Activated naive CD4-positive, alpha-beta T cell treated with anti-CD3 and anti-CD28 coated beads, Interleukin-2, amount 10 ng/mL, durations not matched to agents 7 days and 5 days (primary cell): ENCODE results near the gene ATP1A1.

ENCODE experiments used
- CTCF ChIA-PET: fragments of 350-600 bp; sonication (Branson Sonifier 250); formaldehyde crosslinking; loops from one replicate; lab custom pipeline; 2021; ENCODE audit warnings: antibody characterized with exemption; lab: Charles Lee
- DNase-seq: peaks from one replicate; pipeline ENCODE4 v3.0.0-alpha.2; 2020
- H3K27ac Mint-ChIP-seq: one replicate; pipeline ENCODE4 v1.8.0; 2021; ENCODE audit warnings: mild to moderate bottlenecking, moderate library complexity, mixed read lengths
- H3K27me3 Mint-ChIP-seq: one replicate; pipeline ENCODE4 v1.8.0; 2021; ENCODE audit warnings: mild to moderate bottlenecking, mixed read lengths
- H3K36me3 Mint-ChIP-seq: one replicate; pipeline ENCODE4 v1.8.0; 2021; ENCODE audit warnings: mixed read lengths
- H3K4me1 Mint-ChIP-seq: one replicate; pipeline ENCODE4 v1.8.0; 2021; ENCODE audit warnings: mixed read lengths
- H3K4me3 Mint-ChIP-seq: one replicate; pipeline ENCODE4 v1.8.0; 2021; ENCODE audit warnings: mild to moderate bottlenecking, moderate library complexity, mixed read lengths
- H3K9me3 Mint-ChIP-seq: one replicate; pipeline ENCODE4 v1.8.0; 2021; ENCODE audit warnings: mixed read lengths

ATP1A1 gene

DNA sequence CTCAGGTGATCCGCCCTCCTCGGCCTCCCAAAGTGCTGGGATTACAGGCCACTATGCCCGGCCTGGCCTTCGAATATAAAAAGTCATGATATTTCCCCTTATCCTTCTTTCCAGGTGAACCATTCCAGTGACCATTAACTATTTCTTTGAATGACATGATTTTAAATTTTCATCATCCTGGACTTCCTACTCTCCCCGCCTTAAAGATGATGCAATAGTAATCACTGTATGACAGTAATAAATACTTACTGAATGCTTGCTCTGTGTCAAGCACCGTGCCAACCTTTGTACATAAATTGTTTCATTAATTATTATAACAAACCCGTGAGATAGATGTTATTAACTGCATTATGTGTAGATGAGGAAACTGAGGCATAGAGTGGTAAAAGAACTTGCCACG lies 19.9 kb upstream of the ATP1A1 start:
- H3K27me3 Mint-ChIP-seq, result peaks cover 4% of the 10 kb centered on the region
- H3K4me1 Mint-ChIP-seq, result peaks cover 26% of the 10 kb centered on the region
- CTCF ChIA-PET, result interaction anchor here (1.4 kb wide), 1 partner anchor 9 kb away, joined by 3 read pairs; no protein-coding TSS in a partner anchor
- no peak overlapping the region for H3K4me3 Mint-ChIP-seq
- no peak for DNase-seq
- H3K36me3 Mint-ChIP-seq, result peaks cover 12% of the 10 kb centered on the region
- H3K9me3 Mint-ChIP-seq, result peaks cover 6% of the 10 kb centered on the region
- no peak overlapping the region for H3K27ac Mint-ChIP-seq

DNA sequence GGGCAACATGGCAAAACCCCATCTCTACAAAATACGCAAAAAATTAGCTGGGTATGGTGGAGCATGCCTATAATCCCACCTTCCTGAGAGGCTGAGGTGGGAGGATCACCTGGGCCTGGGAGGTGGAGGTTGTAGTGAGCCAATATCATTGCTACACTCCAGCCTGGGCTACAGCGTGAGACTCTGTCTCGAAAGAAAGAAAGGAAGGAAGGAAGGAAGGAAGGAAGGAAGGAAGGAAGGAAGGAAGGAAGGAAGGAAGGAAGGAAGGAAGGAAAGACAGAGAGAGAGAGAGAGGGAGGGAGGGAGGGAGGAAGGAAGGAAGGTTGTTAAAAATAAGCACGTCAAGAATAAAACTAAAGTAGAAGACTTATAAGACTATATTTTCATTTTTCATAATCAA lies 17.0 kb upstream of the ATP1A1 start:
- no peak for DNase-seq
- peaks cover 3% of the 10 kb centered on the region for H3K36me3 Mint-ChIP-seq
- CTCF ChIA-PET, result no interaction called here
- no peak overlapping the region for H3K4me3 Mint-ChIP-seq
- H3K27ac Mint-ChIP-seq, result no peak overlapping the region
- peaks cover 31% of the 10 kb centered on the region for H3K4me1 Mint-ChIP-seq
- H3K9me3 Mint-ChIP-seq, result no peaks in the 10 kb centered on the region
- no peaks in the 10 kb centered on the region for H3K27me3 Mint-ChIP-seq

DNA sequence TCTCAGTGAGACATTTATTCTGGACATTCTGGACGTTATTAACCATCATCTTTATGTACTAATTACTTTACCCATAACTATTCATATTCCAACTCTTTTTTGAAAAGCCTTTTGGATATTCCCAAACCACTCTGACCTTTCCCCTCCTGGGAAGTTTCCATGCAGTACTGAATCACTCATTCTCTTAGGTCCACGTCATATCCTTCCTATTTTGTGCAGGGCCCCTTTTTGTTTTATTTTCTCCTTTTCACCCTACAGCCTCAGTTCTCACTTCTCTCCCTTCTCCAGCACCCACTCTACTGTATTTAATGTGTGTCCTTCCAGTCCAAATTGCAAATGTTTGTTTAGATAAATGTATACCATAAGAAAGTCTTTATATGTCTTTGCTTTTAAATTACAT lies 16.4 kb upstream of the ATP1A1 start:
- Mint-ChIP-seq H3K36me3 (peaks cover 3% of the 10 kb centered on the region), H3K9me3 (no peaks in the 10 kb centered on the region), H3K27me3 (no peaks in the 10 kb centered on the region), H3K4me1 (peaks cover 31% of the 10 kb centered on the region), H3K27ac (no peak overlapping the region), H3K4me3 (no peak overlapping the region)
- no peak for DNase-seq
- CTCF ChIA-PET, result no interaction called here

DNA sequence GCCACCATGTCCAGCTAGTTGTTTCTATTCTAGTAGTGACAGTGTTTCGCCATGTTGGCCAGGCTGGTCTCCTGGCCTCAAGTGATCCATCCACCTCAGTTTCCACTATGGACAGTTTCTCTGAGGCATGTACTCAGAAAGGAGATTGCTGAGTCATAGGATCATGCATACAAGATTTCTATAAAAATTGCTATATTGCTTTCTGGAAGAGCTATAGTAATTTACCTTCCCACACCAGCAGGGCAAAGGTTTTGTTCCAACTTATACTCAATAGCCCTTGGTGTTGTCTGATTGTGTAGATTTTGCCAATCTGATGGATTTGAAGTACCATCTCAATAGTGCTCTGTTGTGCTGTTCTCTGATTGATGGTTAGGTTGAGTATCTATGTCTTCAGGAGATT lies 15.6 kb upstream of the ATP1A1 start:
- no peak for DNase-seq
- CTCF ChIA-PET, result interaction anchor here (0.9 to 1.4 kb wide), 3 partner anchors 9 to 142 kb away, joined by 3 to 4 read pairs (median 3); no protein-coding TSS in a partner anchor
- Mint-ChIP-seq H3K27me3 (no peaks in the 10 kb centered on the region), H3K9me3 (no peaks in the 10 kb centered on the region), H3K36me3 (no peaks in the 10 kb centered on the region), H3K4me3 (no peak overlapping the region), H3K27ac (no peak overlapping the region), H3K4me1 (peaks cover 24% of the 10 kb centered on the region)

DNA sequence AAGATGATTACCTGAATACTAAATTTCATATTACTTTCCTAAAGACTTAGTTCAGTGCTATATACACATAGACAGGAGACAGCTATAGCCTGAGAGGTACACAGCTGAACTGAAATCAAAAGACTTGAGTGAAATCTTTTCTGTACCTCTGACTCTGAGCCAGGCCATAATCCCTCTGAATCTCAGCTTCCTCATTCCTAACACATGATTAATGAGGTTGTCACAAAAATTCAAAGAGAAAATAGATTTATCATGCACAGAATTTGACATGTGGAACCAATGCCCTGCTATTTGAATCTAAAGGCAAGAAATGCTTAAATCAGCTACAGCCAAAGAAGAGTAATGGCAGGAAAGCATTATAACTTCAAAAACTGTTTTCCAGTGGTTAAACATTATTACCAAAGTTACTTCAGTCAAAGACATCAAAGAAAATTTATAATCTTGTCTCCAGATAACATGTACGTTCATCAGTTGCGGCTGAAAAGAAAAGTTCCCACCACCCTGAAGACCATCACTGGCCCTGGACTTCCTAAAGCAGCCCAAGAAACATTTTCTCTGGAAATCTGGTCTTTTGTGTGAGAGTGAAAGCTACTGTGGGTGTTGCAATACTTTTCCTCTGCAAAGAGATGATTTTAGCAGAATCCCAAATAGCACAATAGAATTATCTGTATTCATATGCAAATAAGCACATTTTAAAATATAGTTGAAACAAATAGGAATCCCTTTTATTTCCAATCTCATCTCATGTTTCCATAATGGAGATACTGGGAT lies 13.8 kb upstream of the ATP1A1 start:
- Mint-ChIP-seq H3K36me3 (no peaks in the 10 kb centered on the region), H3K27ac (no peak overlapping the region), H3K9me3 (no peaks in the 10 kb centered on the region), H3K4me3 (no peak overlapping the region), H3K4me1 (peaks cover 19% of the 10 kb centered on the region), H3K27me3 (no peaks in the 10 kb centered on the region)
- CTCF ChIA-PET, result interaction anchor here (0.6 to 1.4 kb wide), 5 partner anchors 39 to 220 kb away, joined by 3 to 5 read pairs (median 4); no protein-coding TSS in a partner anchor
- DNase-seq, result no peak

GRCh38 chr1:116359871-116360270 lies 13.2 kb upstream of the ATP1A1 start:
- Mint-ChIP-seq H3K9me3 (no peaks in the 10 kb centered on the region), H3K27ac (no peak overlapping the region), H3K36me3 (no peaks in the 10 kb centered on the region), H3K4me1 (peaks cover 19% of the 10 kb centered on the region), H3K27me3 (peaks cover 5% of the 10 kb centered on the region), H3K4me3 (no peak overlapping the region)
- CTCF ChIA-PET, result interaction anchor here (0.6 to 1.4 kb wide), 4 partner anchors 13 to 221 kb away, joined by 3 to 5 read pairs (median 4); no protein-coding TSS in a partner anchor
- DNase-seq, result no peak

DNA sequence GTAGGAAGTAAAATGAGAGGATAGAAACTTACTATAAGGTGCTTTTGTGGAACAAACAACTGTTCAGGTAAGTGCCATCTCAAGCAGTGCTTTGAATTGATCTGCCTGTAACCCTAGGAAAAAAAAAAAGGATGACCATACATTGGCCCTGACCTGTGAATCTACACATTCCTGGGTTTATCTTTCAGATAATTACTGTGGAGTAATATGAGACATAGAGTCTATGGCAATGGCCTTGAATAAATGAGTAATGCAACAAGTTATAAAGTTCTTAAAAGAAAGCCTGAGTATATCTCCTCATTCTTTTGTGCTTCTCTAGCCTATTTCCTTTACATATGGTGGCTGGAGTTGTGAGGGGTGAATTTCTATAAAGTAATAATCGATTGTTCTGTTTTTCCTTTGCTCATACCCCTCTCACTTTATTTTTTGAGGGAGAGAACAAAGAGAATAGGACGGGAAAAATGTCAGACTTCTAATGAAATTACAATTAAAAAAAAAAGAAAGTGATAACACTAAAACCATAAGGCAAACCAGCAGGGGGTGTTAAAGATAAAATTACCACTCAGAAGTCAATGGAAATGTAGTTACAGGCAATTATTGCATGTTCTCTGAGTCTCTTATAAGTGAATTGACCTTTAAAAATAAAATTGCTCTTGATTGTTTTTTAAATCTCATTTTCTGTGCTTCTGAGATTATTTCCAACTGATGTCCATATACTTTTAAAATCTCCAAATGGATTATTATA lies 12.4 kb upstream of the ATP1A1 start:
- peaks cover 19% of the 10 kb centered on the region for H3K4me1 Mint-ChIP-seq
- no peaks in the 10 kb centered on the region for H3K36me3 Mint-ChIP-seq
- H3K27me3 Mint-ChIP-seq, result peaks cover 8% of the 10 kb centered on the region
- no peak overlapping the region for H3K4me3 Mint-ChIP-seq
- no peaks in the 10 kb centered on the region for H3K9me3 Mint-ChIP-seq
- DNase-seq, result no peak
- CTCF ChIA-PET, result interaction anchor here (0.9 to 1.4 kb wide), 3 partner anchors 12 to 222 kb away, joined by 3 to 5 read pairs (median 5); no protein-coding TSS in a partner anchor
- no peak overlapping the region for H3K27ac Mint-ChIP-seq

GRCh38 chr1:116361648-116362047 lies 11.4 kb upstream of the ATP1A1 start:
- Mint-ChIP-seq H3K4me3 (no peak overlapping the region), H3K36me3 (no peaks in the 10 kb centered on the region), H3K9me3 (no peaks in the 10 kb centered on the region), H3K27ac (no peak overlapping the region), H3K4me1 (peaks cover 16% of the 10 kb centered on the region), H3K27me3 (peaks cover 17% of the 10 kb centered on the region)
- DNase-seq, result no peak
- CTCF ChIA-PET, result no interaction called here

- CTCF ChIA-PET, result no interaction called here
- DNase-seq, result no peak
- Mint-ChIP-seq H3K27ac (no peak overlapping the region), H3K4me3 (no peak overlapping the region), H3K9me3 (no peaks in the 10 kb centered on the region), H3K4me1 (peaks cover 12% of the 10 kb centered on the region), H3K36me3 (no peaks in the 10 kb centered on the region), H3K27me3 (peaks cover 17% of the 10 kb centered on the region)
Observed at GRCh38 chr1:116362050-116362449, 11.0 kb upstream of the ATP1A1 start.

- Mint-ChIP-seq H3K9me3 (no peaks in the 10 kb centered on the region), H3K27me3 (peaks cover 38% of the 10 kb centered on the region), H3K4me1 (peaks cover 6% of the 10 kb centered on the region), H3K27ac (no peak overlapping the region), H3K36me3 (no peaks in the 10 kb centered on the region), H3K4me3 (no peak overlapping the region)
- DNase-seq, result no peak
- CTCF ChIA-PET, result interaction anchor here (1.4 kb wide), 1 partner anchor 119 kb away, joined by 5 read pairs; no protein-coding TSS in a partner anchor
Observed at GRCh38 chr1:116365353-116365780, 7.7 kb upstream of the ATP1A1 start.

DNA sequence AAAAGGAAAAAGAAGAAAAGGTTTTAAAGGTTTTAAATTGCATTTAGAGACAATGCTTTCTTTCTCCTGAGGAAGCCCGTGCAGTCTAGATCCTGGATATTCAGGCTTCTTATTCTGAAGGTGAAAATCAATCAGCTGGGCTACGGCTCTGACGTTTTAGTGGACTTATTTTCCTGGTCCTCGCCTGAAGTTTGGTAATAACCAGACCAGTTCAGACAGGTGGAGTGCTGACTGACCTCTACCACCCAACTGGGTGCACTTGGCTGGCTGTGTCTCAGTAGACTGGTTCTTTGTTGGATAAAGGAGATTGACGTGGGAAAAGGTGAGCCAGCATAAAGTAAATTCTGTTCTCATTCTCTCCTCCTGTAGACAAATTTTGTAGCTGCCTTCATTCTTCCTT lies 7.2 kb upstream of the ATP1A1 start:
- Mint-ChIP-seq H3K9me3 (no peaks in the 10 kb centered on the region), H3K27me3 (peaks cover 43% of the 10 kb centered on the region), H3K4me3 (no peak overlapping the region), H3K27ac (no peak overlapping the region), H3K4me1 (peaks cover 2% of the 10 kb centered on the region), H3K36me3 (no peaks in the 10 kb centered on the region)
- CTCF ChIA-PET, result interaction anchor here (1.4 kb wide), 1 partner anchor 119 kb away, joined by 5 read pairs; no protein-coding TSS in a partner anchor
- no peak for DNase-seq

GRCh38 chr1:116367256-116367945 lies 5.6 kb upstream of the ATP1A1 start:
- Mint-ChIP-seq H3K9me3 (no peaks in the 10 kb centered on the region), H3K4me1 (peaks cover 2% of the 10 kb centered on the region), H3K27me3 (peaks cover 57% of the 10 kb centered on the region), H3K27ac (no peak overlapping the region), H3K36me3 (no peaks in the 10 kb centered on the region), H3K4me3 (no peak overlapping the region)
- no peak for DNase-seq
- CTCF ChIA-PET, result interaction anchor here (1.1 to 1.4 kb wide), 2 partner anchors 10 to 229 kb away, joined by 4 read pairs; no protein-coding TSS in a partner anchor

GRCh38 chr1:116368241-116368640 lies 4.8 kb upstream of the ATP1A1 start:
- peaks cover 58% of the 10 kb centered on the region for H3K27me3 Mint-ChIP-seq
- CTCF ChIA-PET, result no interaction called here
- DNase-seq, result no peak
- H3K4me1 Mint-ChIP-seq, result peaks cover 2% of the 10 kb centered on the region
- no peaks in the 10 kb centered on the region for H3K9me3 Mint-ChIP-seq
- no peak overlapping the region for H3K27ac Mint-ChIP-seq
- H3K4me3 Mint-ChIP-seq, result no peak overlapping the region
- no peaks in the 10 kb centered on the region for H3K36me3 Mint-ChIP-seq

DNA sequence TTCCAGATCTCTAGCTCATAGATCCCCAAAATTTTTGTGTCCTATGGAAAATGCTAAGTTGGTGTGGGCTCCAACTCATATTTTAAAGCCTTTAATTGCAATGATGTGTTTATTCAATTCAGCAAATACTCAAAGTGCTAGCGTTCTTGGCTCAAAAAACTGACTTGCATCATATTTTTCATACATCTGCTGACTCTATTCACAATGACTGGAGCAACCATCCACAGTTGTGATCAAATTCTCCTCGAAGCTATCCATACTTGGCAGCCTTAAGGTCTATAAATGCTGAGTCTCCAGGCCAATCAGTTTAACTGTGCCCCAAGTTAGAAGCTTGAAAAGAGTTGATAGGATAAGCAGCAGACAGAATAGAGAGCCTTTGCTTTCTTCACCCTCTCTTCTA lies 2.9 kb upstream of the ATP1A1 start:
- CTCF ChIA-PET, result interaction anchor here (0.7 to 1.7 kb wide), 2 partner anchors 86 to 231 kb away, joined by 3 to 4 read pairs; no protein-coding TSS in a partner anchor
- Mint-ChIP-seq H3K4me1 (peaks cover 11% of the 10 kb centered on the region), H3K27me3 (peaks cover 53% of the 10 kb centered on the region), H3K4me3 (no peak overlapping the region), H3K27ac (no peak overlapping the region), H3K36me3 (peaks cover 10% of the 10 kb centered on the region), H3K9me3 (no peaks in the 10 kb centered on the region)
- no peak for DNase-seq
